IMR-90 (cell line): ENCODE data around the gene ZDHHC16. TPM values are rescaled to one million over a fixed set of nuclear protein-coding genes. Genes with fewer than 3 reads are reported as not detected.
A peak's percentile ranks its signal among the peaks of the same experiment; 100 is the strongest.

Experiments used
- ATAC-seq: fragments of 200-7000 bp; cut with Tn5 transposase; 2 replicates; pipeline ENCODE4 v1.9.1; 2020; ENCODE audit warnings: low read depth, mild to moderate bottlenecking, moderate library complexity
- BruUV-seq: library from RNA; stranded (reverse); fragments of 400-500 nt; replicated peaks from 2 replicates; lab custom pipeline; 2021; lab: Mats Ljungman, UMichigan
- CTCF ChIA-PET: fragments of 300-600 bp; formaldehyde crosslinking; extraction: SDS; loops from one replicate; lab custom pipeline; 2021; ENCODE audit warnings: antibody characterized with exemption; lab: Yijun Ruan, JAX
- POLR2A ChIA-PET: fragments of 300-600 bp; sonication (Branson Sonifier 250); formaldehyde crosslinking; loops from one replicate; lab custom pipeline; 2022; ENCODE audit warnings: antibody characterized with exemption; ENCODE audit not compliant: unreplicated experiment; lab: Charles Lee
- DNase-seq: peaks from one replicate; pipeline ENCODE4 v3.0.0; 2013
- H2AFZ ChIP-seq: replicated peaks from 2 replicates; pipeline ENCODE3; 2013; ENCODE audit warnings: low read length, mild to moderate bottlenecking; ENCODE audit not compliant: poor library complexity
- H2AK5ac ChIP-seq: 2 replicates; pipeline ENCODE4 v1.6.1; 2013; ENCODE audit warnings: low read depth, low read length, inconsistent platforms
- H2AK9ac ChIP-seq: replicated peaks from 2 replicates; pipeline ENCODE3; 2013; ENCODE audit warnings: mild to moderate bottlenecking, low read depth, low read length, moderate library complexity; ENCODE audit not compliant: poor library complexity
- H2BK120ac ChIP-seq: 2 replicates; pipeline ENCODE4 v1.6.1; 2013; ENCODE audit warnings: low read depth, low read length, inconsistent platforms
- H2BK15ac ChIP-seq: 3 replicates; pipeline ENCODE4 v1.6.1; 2013; ENCODE audit warnings: low read depth, low read length, inconsistent platforms
- H2BK20ac ChIP-seq: 2 replicates; pipeline ENCODE4 v1.6.1; 2013; ENCODE audit warnings: low read depth, mild to moderate bottlenecking, inconsistent platforms, low read length, moderate library complexity
- H2BK5ac ChIP-seq: 2 replicates; pipeline ENCODE4 v1.6.1; 2013; ENCODE audit warnings: mild to moderate bottlenecking, low read depth, low read length, inconsistent platforms; ENCODE audit not compliant: poor library complexity, severe bottlenecking
- H3K14ac ChIP-seq: replicated peaks from 2 replicates; pipeline ENCODE4 v1.6.1; 2013; ENCODE audit warnings: low read depth, low read length, inconsistent platforms
- H3K18ac ChIP-seq: 2 replicates; pipeline ENCODE4 v1.6.1; 2013; ENCODE audit warnings: low read depth, low read length, control low read depth
- H3K23ac ChIP-seq: 2 replicates; pipeline ENCODE4 v1.6.1; 2013; ENCODE audit warnings: low read depth, low read length, inconsistent platforms
- H3K27ac ChIP-seq: 2 replicates; pipeline ENCODE4 v1.5.1; 2013; ENCODE audit warnings: mild to moderate bottlenecking, control low read depth, low read length; ENCODE audit not compliant: insufficient read depth
- H3K27me3 ChIP-seq: 2 replicates; pipeline ENCODE4 v1.6.1; 2013; ENCODE audit warnings: low read length; ENCODE audit not compliant: control insufficient read depth, insufficient read depth
- H3K36me3 ChIP-seq: 2 replicates; pipeline ENCODE4 v1.6.1; 2013; ENCODE audit warnings: low read length, mixed read lengths; ENCODE audit not compliant: control insufficient read depth, insufficient read depth
- H3K4ac ChIP-seq: 2 replicates; pipeline ENCODE4 v1.6.1; 2013; ENCODE audit warnings: low read depth, low read length, inconsistent platforms
- H3K4me1 ChIP-seq: 2 replicates; pipeline ENCODE4 v1.6.1; 2013; ENCODE audit warnings: low read length, mixed read lengths; ENCODE audit not compliant: control insufficient read depth, insufficient read depth
- H3K4me2 ChIP-seq: 2 replicates; pipeline ENCODE4 v1.6.1; 2013; ENCODE audit warnings: low read depth, mild to moderate bottlenecking, control low read depth, low read length, moderate library complexity
- H3K4me3 ChIP-seq: 2 replicates; pipeline ENCODE4 v1.5.1; 2013; ENCODE audit warnings: low read depth, mild to moderate bottlenecking, control low read depth, low read length, moderate library complexity; ENCODE audit not compliant: insufficient read depth
- H3K56ac ChIP-seq: 2 replicates; pipeline ENCODE4 v1.6.1; 2013; ENCODE audit warnings: low read length, inconsistent platforms; ENCODE audit not compliant: insufficient read depth; ENCODE audit errors: extremely low read depth
- H3K79me1 ChIP-seq, 2 experiments: 2 replicates each; pipeline ENCODE4 v1.6.1; 2013; ENCODE audit warnings: low read length in 2 of 2, inconsistent platforms in 1 of 2, low read depth in 1 of 2
- H3K9ac ChIP-seq: 2 replicates; pipeline ENCODE4 v1.6.1; 2013; ENCODE audit warnings: low read depth, low read length, control low read depth
- H3K9me1 ChIP-seq: 2 replicates; pipeline ENCODE4 v1.6.1; 2013; ENCODE audit warnings: low read length, inconsistent platforms; ENCODE audit not compliant: insufficient read depth
- H3K9me3 ChIP-seq: 2 replicates; pipeline ENCODE4 v1.6.1; 2013; ENCODE audit warnings: low read length; ENCODE audit not compliant: control insufficient read depth, insufficient read depth
- H4K20me1 ChIP-seq: 2 replicates; pipeline ENCODE4 v1.6.1; 2013; ENCODE audit warnings: low read length, inconsistent platforms; ENCODE audit not compliant: insufficient read depth
- H4K5ac ChIP-seq: 2 replicates; pipeline ENCODE4 v1.6.1; 2013; ENCODE audit warnings: mild to moderate bottlenecking, low read depth, low read length, control low read depth
- H4K8ac ChIP-seq, 2 experiments: 2 replicates each; pipeline ENCODE4 v1.6.1; 2013; ENCODE audit warnings: low read depth in 2 of 2, low read length in 2 of 2, control low read depth in 1 of 2, inconsistent platforms in 1 of 2
- H4K91ac ChIP-seq: 2 replicates; pipeline ENCODE4 v1.6.1; 2013; ENCODE audit warnings: low read depth, low read length, inconsistent platforms; ENCODE audit not compliant: insufficient read depth
- CEBPB ChIP-seq: IDR thresholded peaks from 2 replicates; pipeline ENCODE4 v1.6.1; 2012; ENCODE audit warnings: low read depth, low read length, improper control_type of control experiment
- ELK1 ChIP-seq: fragments of 150-350 bp; IDR thresholded peaks from 2 replicates; pipeline ENCODE4 v1.6.1; 2016; ENCODE audit warnings: low read depth, mild to moderate bottlenecking, low read length, moderate library complexity, borderline replicate concordance
- FOS ChIP-seq: fragments of 150-350 bp; IDR thresholded peaks from 2 replicates; pipeline ENCODE4 v1.6.1; 2016; ENCODE audit warnings: low read depth, low read length
- MAZ ChIP-seq: IDR thresholded peaks from 2 replicates; pipeline ENCODE4 v1.6.1; 2012; ENCODE audit warnings: low read depth, mild to moderate bottlenecking, low read length, improper control_type of control experiment, moderate library complexity, borderline replicate concordance
- MXI1 ChIP-seq: IDR thresholded peaks from 2 replicates; pipeline ENCODE4 v1.6.1; 2012; ENCODE audit warnings: low read depth, mild to moderate bottlenecking, low read length, moderate library complexity, borderline replicate concordance
- NFE2L2 ChIP-seq: fragments of 150-350 bp; IDR thresholded peaks from 2 replicates; pipeline ENCODE4 v1.6.1; 2016; ENCODE audit warnings: low read depth, mild to moderate bottlenecking, low read length
- RAD21 ChIP-seq: IDR thresholded peaks from 2 replicates; pipeline ENCODE4 v1.6.1; 2012; ENCODE audit warnings: low read length, improper control_type of control experiment
- RCOR1 ChIP-seq: IDR thresholded peaks from 2 replicates; pipeline ENCODE4 v1.6.1; 2012; ENCODE audit warnings: mild to moderate bottlenecking, low read length, improper control_type of control experiment; ENCODE audit not compliant: insufficient replicate concordance
- RFX5 ChIP-seq: IDR thresholded peaks from 2 replicates; pipeline ENCODE4 v1.8.0; 2012; ENCODE audit warnings: low read depth, mild to moderate bottlenecking, low read length, moderate library complexity
- SMC3 ChIP-seq: fragments of 150-350 bp; IDR thresholded peaks from 2 replicates; pipeline ENCODE4 v1.6.1; 2016; ENCODE audit warnings: low read depth, mild to moderate bottlenecking, antibody characterized with exemption, low read length, moderate library complexity
- USF2 ChIP-seq: fragments of 150-350 bp; IDR thresholded peaks from 2 replicates; pipeline ENCODE4 v1.6.1; 2017; ENCODE audit warnings: mild to moderate bottlenecking, antibody characterized with exemption, low read length, low read depth
- WGBS, 2 experiments: methylation state at CpG; one replicate each; pipeline versions ENCODE4 v1.1.5 to v1.1.7; 2013; ENCODE audit warnings: missing lambda C conversion rate in 2 of 2; ENCODE audit not compliant: insufficient read length in 1 of 2; ENCODE audit errors: extremely low coverage in 2 of 2; 5-methylcytosine and 5-hydroxymethylcytosine counted together
- dilution Hi-C: fragments of 300-500 bp; cut with HindIII; formaldehyde crosslinking; loops from one replicate; pipeline ENCODE4 v1.14.3; 2018; ENCODE audit warnings: low sequenced_read_pairs; ENCODE audit not compliant: unreplicated experiment
- in situ Hi-C: fragments of 300-500 bp; cut with MboI; formaldehyde crosslinking; loops from 3 replicates; pipeline ENCODE4 v1.14.3; 2019; ENCODE audit warnings: low sequenced_read_pairs, inconsistent platforms, mixed read lengths
- intact Hi-C: fragments of 100-400 bp; cut with micrococcal nuclease; formaldehyde crosslinking; loops from 2 replicates; pipeline ENCODE4 v1.10.0; 2022
- polyA plus RNA-seq, 3 experiments: library from polyadenylated mRNA; depleted of rRNA; stranded (reverse); fragments of >200 nt; gene quantifications; 2 replicates each; pipeline ENCODE4 v1.2.3, GENCODE V29; 2012; ENCODE audit warnings: low replicate concordance in 1 of 3
- total RNA-seq: library from RNA; depleted of rRNA; stranded (reverse); fragments of >200 nt; gene quantifications from 2 replicates; pipeline ENCODE4 v1.2.3, GENCODE V29; 2012

ZDHHC16 gene
- total and polyA plus RNA-seq, 2 of the 4 experiments (the other 2 are of a cell fraction), result 54.7 to 64.0 TPM

- no peak for TF ChIP-seq RAD21
- TF ChIP-seq RFX5, result no peak
- TF ChIP-seq RCOR1, result no peak
Observed at GRCh38 chr10:97400665-97401454, 45.1 kb upstream of the ZDHHC16 start, which contains the start of gene RRP12 (continued).

- H2BK120ac ChIP-seq, result no peak overlapping the region; the same call in 1 of the 2 replicates
- H4K20me1 ChIP-seq, result no peaks in the 10 kb centered on the region
- peak overlapping the region; percentile 80 for H2AK9ac ChIP-seq
- no peak for DNase-seq
- peak overlapping the region; percentile 35 for H4K5ac ChIP-seq
- H3K4me1 ChIP-seq, result peaks cover 3% of the 10 kb centered on the region; the same call in 1 of the 2 replicates
- no peak overlapping the region; the same call in 1 of the 2 replicates for H3K4me3 ChIP-seq
- H4K8ac ChIP-seq, result peak overlapping the region; percentile 55 to 97
- peak overlapping the region; percentile 30 for H3K4me2 ChIP-seq
- no peaks in the 10 kb centered on the region for H3K27me3 ChIP-seq
- H3K9me3 ChIP-seq, result no peaks in the 10 kb centered on the region
- no peak overlapping the region for H3K56ac ChIP-seq
- 20% methylated on average over 1 of the region's 13 CpGs; no CpG with 5 or more reads in 1 of the 2 experiments for WGBS, 2 experiments
- no peaks in the 10 kb centered on the region for H3K9me1 ChIP-seq
- BruUV-seq, result no TSS peak
- ChIA-PET POLR2A (interaction anchor here (0.6 to 1.4 kb wide), 3 partner anchors 10 to 1874 kb away, joined by 3 to 16 read pairs (median 6); partner anchors contain the start of gene ANKRD2), CTCF (interaction anchor here (0.6 kb wide), 1 partner anchor 173 kb away, joined by 3 read pairs; no protein-coding TSS in a partner anchor)
- no peak overlapping the region for H2BK5ac ChIP-seq
- H3K4ac ChIP-seq, result peak overlapping the region; percentile 83
- no peak overlapping the region for H3K23ac ChIP-seq
- no peak overlapping the region for H2AK5ac ChIP-seq
- H2BK15ac ChIP-seq, result no peak overlapping the region
- H2BK20ac ChIP-seq, result no peak overlapping the region
- H3K79me1 ChIP-seq, result peaks cover 0 to 11% of the 10 kb centered on the region in 2 experiments; a peak in 3 of 4 replicates
- intact Hi-C loops (no loop called here), dilution Hi-C loops (no loop called here), in situ Hi-C loops (no loop called here)
- ATAC-seq, result no peak
- H3K27ac ChIP-seq, result peak overlapping the region; percentile 14
- H3K14ac ChIP-seq, result no peak overlapping the region
- H3K36me3 ChIP-seq, result no peaks in the 10 kb centered on the region; the same call in 1 of the 2 replicates
- H4K91ac ChIP-seq, result 0 out of 2 replicates have a peak overlapping the region, but pooled peaks have one; percentile 10
- no peak overlapping the region for H3K9ac ChIP-seq
- H2AFZ ChIP-seq, result peak overlapping the region; percentile 97
- H3K18ac ChIP-seq, result no peak overlapping the region
- TF ChIP-seq SMC3, result no peak
- no peak for TF ChIP-seq RAD21
- no peak for TF ChIP-seq MXI1
- no peak for TF ChIP-seq MAZ
- no peak for TF ChIP-seq RCOR1
- TF ChIP-seq USF2, result no peak
- no peak for TF ChIP-seq CEBPB
- no peak for TF ChIP-seq FOS
- TF ChIP-seq NFE2L2, result no peak
- no peak for TF ChIP-seq ELK1
Observed at GRCh38 chr10:97401455-97401919, 44.5 kb upstream of the ZDHHC16 start.
